ENCODE results near the gene AMY1A. TPM values are rescaled to one million over a fixed set of nuclear protein-coding genes. Genes with fewer than 3 reads are reported as not detected.
"Not testable (repeated sequence)": the region's sequence is repeated elsewhere in the genome, so short reads cannot be mapped to it uniquely, and the experiment has no call there.

Gene AMY1A
- polyA plus RNA-seq, 1 donor (not counting 4 experiments of a cell fraction or from before 2014, with no cell fraction given), result not detected

GRCh38 chr1:103641194-103641593, 14.4 kb upstream of the AMY1A start:
- H3K27ac ChIP-seq (ENCODE audit: control insufficient read depth, insufficient read depth, low read length); DNase-seq (ENCODE audit: low read depth, low spot score); dilution Hi-C loops (cut with MboI; ENCODE audit: extremely low pct_ligation_motif_present, low sequenced_read_pairs); H3K9me3 ChIP-seq (ENCODE audit: control insufficient read depth, low read depth, low read length); H3K36me3 ChIP-seq (ENCODE audit: control insufficient read depth in 2 of 2, extremely low read depth in 1 of 2, insufficient read depth in 2 of 2, low read length in 2 of 2); H3K4me3 ChIP-seq (ENCODE audit: control insufficient read depth in 2 of 3, extremely low read depth in 1 of 3, insufficient read depth in 2 of 3, low read depth in 1 of 3, low read length in 3 of 3); H3K79me2 ChIP-seq (ENCODE audit: control insufficient read depth, insufficient read depth, low read length); H3K9me1 ChIP-seq (ENCODE audit: control insufficient read depth, extremely low read depth, insufficient read depth, low read length); H3K9ac ChIP-seq (ENCODE audit: control insufficient read depth, extremely low read depth, insufficient read depth, low read length); H3K4me2 ChIP-seq (ENCODE audit: control insufficient read depth, extremely low read depth, insufficient read depth, low read depth, low read length); H2AFZ ChIP-seq (ENCODE audit: control insufficient read depth, low read length); H4K20me1 ChIP-seq (ENCODE audit: control insufficient read depth, extremely low read depth, insufficient read depth, low read length); H3K4me1 ChIP-seq (ENCODE audit: control insufficient read depth, extremely low read depth, insufficient read depth, low read length); FAIRE-seq; H3K27me3 ChIP-seq (ENCODE audit: control insufficient read depth, extremely low read depth, insufficient read depth, low read length): not testable (repeated sequence)

GRCh38 chr1:103643908-103644307, 11.7 kb upstream of the AMY1A start:
- H3K4me2 ChIP-seq (ENCODE audit: control insufficient read depth, extremely low read depth, insufficient read depth, low read depth, low read length); H4K20me1 ChIP-seq (ENCODE audit: control insufficient read depth, extremely low read depth, insufficient read depth, low read length); DNase-seq (ENCODE audit: low read depth, low spot score); H3K9me1 ChIP-seq (ENCODE audit: control insufficient read depth, extremely low read depth, insufficient read depth, low read length); H3K4me1 ChIP-seq (ENCODE audit: control insufficient read depth, extremely low read depth, insufficient read depth, low read length); dilution Hi-C loops (cut with MboI; ENCODE audit: extremely low pct_ligation_motif_present, low sequenced_read_pairs); FAIRE-seq; H3K9ac ChIP-seq (ENCODE audit: control insufficient read depth, extremely low read depth, insufficient read depth, low read length); H2AFZ ChIP-seq (ENCODE audit: control insufficient read depth, low read length); H3K9me3 ChIP-seq (ENCODE audit: control insufficient read depth, low read depth, low read length); H3K36me3 ChIP-seq (ENCODE audit: control insufficient read depth in 2 of 2, extremely low read depth in 1 of 2, insufficient read depth in 2 of 2, low read length in 2 of 2); H3K4me3 ChIP-seq (ENCODE audit: control insufficient read depth in 2 of 3, extremely low read depth in 1 of 3, insufficient read depth in 2 of 3, low read depth in 1 of 3, low read length in 3 of 3); H3K27ac ChIP-seq (ENCODE audit: control insufficient read depth, insufficient read depth, low read length); H3K79me2 ChIP-seq (ENCODE audit: control insufficient read depth, insufficient read depth, low read length); H3K27me3 ChIP-seq (ENCODE audit: control insufficient read depth, extremely low read depth, insufficient read depth, low read length): not testable (repeated sequence)

- H3K27ac ChIP-seq (ENCODE audit: control insufficient read depth, insufficient read depth, low read length); H3K36me3 ChIP-seq (ENCODE audit: control insufficient read depth in 2 of 2, extremely low read depth in 1 of 2, insufficient read depth in 2 of 2, low read length in 2 of 2); FAIRE-seq; H3K9me1 ChIP-seq (ENCODE audit: control insufficient read depth, extremely low read depth, insufficient read depth, low read length); H3K4me2 ChIP-seq (ENCODE audit: control insufficient read depth, extremely low read depth, insufficient read depth, low read depth, low read length); H3K4me1 ChIP-seq (ENCODE audit: control insufficient read depth, extremely low read depth, insufficient read depth, low read length); H3K4me3 ChIP-seq (ENCODE audit: control insufficient read depth in 2 of 3, extremely low read depth in 1 of 3, insufficient read depth in 2 of 3, low read depth in 1 of 3, low read length in 3 of 3); H4K20me1 ChIP-seq (ENCODE audit: control insufficient read depth, extremely low read depth, insufficient read depth, low read length); DNase-seq (ENCODE audit: low read depth, low spot score); H3K9ac ChIP-seq (ENCODE audit: control insufficient read depth, extremely low read depth, insufficient read depth, low read length); H3K9me3 ChIP-seq (ENCODE audit: control insufficient read depth, low read depth, low read length); H3K27me3 ChIP-seq (ENCODE audit: control insufficient read depth, extremely low read depth, insufficient read depth, low read length); dilution Hi-C loops (cut with MboI; ENCODE audit: extremely low pct_ligation_motif_present, low sequenced_read_pairs); H2AFZ ChIP-seq (ENCODE audit: control insufficient read depth, low read length); H3K79me2 ChIP-seq (ENCODE audit: control insufficient read depth, insufficient read depth, low read length): not testable (repeated sequence)
Observed at GRCh38 chr1:103650305-103650704, 5.3 kb upstream of the AMY1A start.

- H3K9ac ChIP-seq (ENCODE audit: control insufficient read depth, extremely low read depth, insufficient read depth, low read length); H3K27me3 ChIP-seq (ENCODE audit: control insufficient read depth, extremely low read depth, insufficient read depth, low read length); H3K4me3 ChIP-seq (ENCODE audit: control insufficient read depth in 2 of 3, extremely low read depth in 1 of 3, insufficient read depth in 2 of 3, low read depth in 1 of 3, low read length in 3 of 3); H3K27ac ChIP-seq (ENCODE audit: control insufficient read depth, insufficient read depth, low read length); H4K20me1 ChIP-seq (ENCODE audit: control insufficient read depth, extremely low read depth, insufficient read depth, low read length); H3K9me1 ChIP-seq (ENCODE audit: control insufficient read depth, extremely low read depth, insufficient read depth, low read length); H3K36me3 ChIP-seq (ENCODE audit: control insufficient read depth in 2 of 2, extremely low read depth in 1 of 2, insufficient read depth in 2 of 2, low read length in 2 of 2); FAIRE-seq; H3K4me2 ChIP-seq (ENCODE audit: control insufficient read depth, extremely low read depth, insufficient read depth, low read depth, low read length); H3K9me3 ChIP-seq (ENCODE audit: control insufficient read depth, low read depth, low read length); H2AFZ ChIP-seq (ENCODE audit: control insufficient read depth, low read length); H3K4me1 ChIP-seq (ENCODE audit: control insufficient read depth, extremely low read depth, insufficient read depth, low read length); H3K79me2 ChIP-seq (ENCODE audit: control insufficient read depth, insufficient read depth, low read length); dilution Hi-C loops (cut with MboI; ENCODE audit: extremely low pct_ligation_motif_present, low sequenced_read_pairs); DNase-seq (ENCODE audit: low read depth, low spot score): not testable (repeated sequence)
Observed at GRCh38 chr1:103650889-103651288, 4.7 kb upstream of the AMY1A start.

GRCh38 chr1:103654133-103654532, 1.4 kb upstream of the AMY1A start:
- H3K9me1 ChIP-seq (ENCODE audit: control insufficient read depth, extremely low read depth, insufficient read depth, low read length); H4K20me1 ChIP-seq (ENCODE audit: control insufficient read depth, extremely low read depth, insufficient read depth, low read length); dilution Hi-C loops (cut with MboI; ENCODE audit: extremely low pct_ligation_motif_present, low sequenced_read_pairs); H3K36me3 ChIP-seq (ENCODE audit: control insufficient read depth in 2 of 2, extremely low read depth in 1 of 2, insufficient read depth in 2 of 2, low read length in 2 of 2); H3K4me1 ChIP-seq (ENCODE audit: control insufficient read depth, extremely low read depth, insufficient read depth, low read length); H3K27me3 ChIP-seq (ENCODE audit: control insufficient read depth, extremely low read depth, insufficient read depth, low read length); H3K9ac ChIP-seq (ENCODE audit: control insufficient read depth, extremely low read depth, insufficient read depth, low read length); H3K9me3 ChIP-seq (ENCODE audit: control insufficient read depth, low read depth, low read length); H3K4me2 ChIP-seq (ENCODE audit: control insufficient read depth, extremely low read depth, insufficient read depth, low read depth, low read length); H3K4me3 ChIP-seq (ENCODE audit: control insufficient read depth in 2 of 3, extremely low read depth in 1 of 3, insufficient read depth in 2 of 3, low read depth in 1 of 3, low read length in 3 of 3); H3K27ac ChIP-seq (ENCODE audit: control insufficient read depth, insufficient read depth, low read length); FAIRE-seq; H3K79me2 ChIP-seq (ENCODE audit: control insufficient read depth, insufficient read depth, low read length); H2AFZ ChIP-seq (ENCODE audit: control insufficient read depth, low read length); DNase-seq (ENCODE audit: low read depth, low spot score): not testable (repeated sequence)

All from keratinocyte (primary cell).